GM21529 (cell line): ENCODE measurements around the gene IPO9.
"Not testable (repeated sequence)": the region's sequence is repeated elsewhere in the genome, so short reads cannot be mapped to it uniquely, and the experiment has no call there.

ENCODE experiments used
- ATAC-seq: cut with Tn5 transposase; IDR thresholded peaks from one replicate; pipeline ENCODE4 v1.9.1; 2021; ENCODE audit not compliant: unreplicated experiment

IPO9 gene

DNA sequence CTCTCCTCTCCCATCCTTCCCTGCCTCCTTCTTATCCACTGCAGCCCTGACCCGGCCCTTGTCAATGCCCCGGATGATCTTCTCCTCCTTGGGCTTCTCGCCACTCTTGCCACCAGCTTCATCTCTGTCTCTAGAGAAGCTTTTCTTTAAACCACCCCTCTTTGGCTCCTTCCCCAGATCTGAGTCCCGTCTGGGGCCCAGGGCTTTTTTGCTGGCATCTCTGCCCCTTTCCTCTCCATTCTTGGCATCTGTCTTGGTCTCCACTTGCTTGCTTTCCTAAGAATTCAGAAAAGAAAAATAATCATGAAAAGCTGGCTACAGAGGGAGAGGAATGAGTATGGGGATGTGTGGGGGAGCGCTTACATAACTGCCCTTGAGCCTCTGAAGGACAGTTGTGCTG is 71.5 kb downstream of the IPO9 start:
- no peak for ATAC-seq

- ATAC-seq = not testable (repeated sequence)
Measured at GRCh38 chr1:201901036-201901435, 72.1 kb downstream of the IPO9 start.

DNA sequence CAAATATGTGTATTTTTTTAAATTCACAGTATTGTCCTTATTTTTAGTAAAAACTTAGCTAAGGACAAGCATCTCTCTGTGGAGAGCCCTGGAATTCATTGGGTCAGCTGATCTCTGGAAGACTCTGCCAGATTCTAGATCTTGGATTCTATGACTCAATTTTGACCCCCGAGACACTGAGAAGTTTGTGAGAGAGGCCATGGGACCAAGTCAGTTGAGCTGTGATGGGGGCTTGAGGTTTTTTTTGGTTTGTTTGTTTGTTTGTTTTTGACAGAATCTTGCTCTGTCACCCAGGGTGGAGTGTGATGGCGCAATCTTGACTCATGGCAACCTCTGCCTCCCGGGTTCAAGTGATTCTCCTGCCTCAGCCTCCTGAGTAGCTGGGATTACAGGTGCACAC is 73.2 kb downstream of the IPO9 start:
- ATAC-seq = no peak

GRCh38 chr1:201903135-201903534 is 74.2 kb downstream of the IPO9 start:
- no peak for ATAC-seq

DNA sequence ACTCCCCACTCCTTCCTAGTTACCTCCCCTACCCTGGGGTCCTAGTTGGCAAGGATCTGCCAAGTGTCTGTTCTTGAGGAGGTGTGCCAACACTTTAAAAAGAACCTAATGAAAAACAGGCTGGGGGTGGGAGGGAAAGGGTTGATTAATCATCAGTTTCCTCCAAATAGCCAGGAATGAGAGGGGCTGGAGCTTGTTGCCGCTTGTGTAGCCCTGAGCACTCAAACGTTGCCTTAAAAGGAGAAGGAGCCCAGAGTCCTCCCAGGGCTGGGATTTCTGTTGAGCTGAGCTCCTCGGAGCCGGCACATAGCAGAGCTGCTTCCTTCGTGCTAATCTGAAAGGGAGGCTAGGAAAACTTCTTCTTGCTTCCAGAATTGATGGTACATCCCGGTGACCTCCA is 75.6 kb downstream of the IPO9 start:
- ATAC-seq = no peak

DNA sequence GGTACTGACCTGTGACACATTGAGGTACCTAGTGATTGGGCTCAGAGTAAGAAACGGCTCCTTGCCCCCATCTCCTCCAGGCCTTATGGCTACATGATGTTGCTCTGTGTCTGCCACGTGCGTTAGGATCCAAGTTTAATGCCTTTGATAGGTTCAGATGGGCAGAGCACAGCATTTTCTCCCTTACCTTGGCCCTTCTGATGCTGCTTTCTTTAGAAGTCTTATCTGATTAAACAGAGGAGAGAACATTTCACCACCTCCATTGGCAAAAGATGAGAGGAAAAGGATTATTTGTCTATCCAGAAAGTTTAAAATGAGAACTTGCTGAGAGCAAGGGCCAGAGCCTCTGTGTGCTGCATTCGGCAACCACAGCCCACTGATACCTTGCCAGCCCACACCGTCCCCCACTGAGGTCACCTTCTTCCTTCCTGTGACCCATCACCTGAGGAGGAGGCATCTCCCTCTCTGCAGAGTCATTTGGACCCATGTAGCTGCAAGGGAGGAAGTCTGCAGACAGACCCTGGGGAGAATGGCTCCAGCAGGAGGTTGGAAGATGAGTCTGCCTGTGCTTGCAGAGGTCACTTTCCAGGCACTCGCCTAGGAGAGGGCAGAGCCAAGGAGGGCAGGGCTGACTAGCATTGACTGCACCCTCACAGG is 76.4 kb downstream of the IPO9 start:
- ATAC-seq = no peak

GRCh38 chr1:201906336-201906735 is 77.4 kb downstream of the IPO9 start:
- no peak for ATAC-seq

DNA sequence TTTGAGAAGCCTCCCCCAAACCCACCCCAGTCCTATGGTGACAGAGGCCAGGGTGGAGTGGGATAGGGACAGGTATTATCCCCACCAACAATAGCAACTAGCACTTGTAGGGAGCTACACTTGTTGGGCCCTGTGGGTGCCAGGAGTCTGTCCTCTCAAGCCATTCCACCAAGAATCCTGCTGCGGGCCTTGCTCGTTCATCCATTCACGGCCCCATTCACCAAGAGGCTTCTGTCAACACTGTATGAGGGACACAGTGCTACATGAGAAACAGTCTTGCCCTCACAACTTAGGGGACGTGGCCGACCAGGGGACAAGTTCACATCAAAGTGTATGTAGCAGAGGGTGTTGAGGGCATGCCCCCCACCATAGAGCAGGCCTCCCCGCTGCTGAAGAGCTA is 78.7 kb downstream of the IPO9 start:
- ATAC-seq = no peak

GRCh38 chr1:201911826-201912571 is 83.0 kb downstream of the IPO9 start:
- ATAC-seq = no peak

DNA sequence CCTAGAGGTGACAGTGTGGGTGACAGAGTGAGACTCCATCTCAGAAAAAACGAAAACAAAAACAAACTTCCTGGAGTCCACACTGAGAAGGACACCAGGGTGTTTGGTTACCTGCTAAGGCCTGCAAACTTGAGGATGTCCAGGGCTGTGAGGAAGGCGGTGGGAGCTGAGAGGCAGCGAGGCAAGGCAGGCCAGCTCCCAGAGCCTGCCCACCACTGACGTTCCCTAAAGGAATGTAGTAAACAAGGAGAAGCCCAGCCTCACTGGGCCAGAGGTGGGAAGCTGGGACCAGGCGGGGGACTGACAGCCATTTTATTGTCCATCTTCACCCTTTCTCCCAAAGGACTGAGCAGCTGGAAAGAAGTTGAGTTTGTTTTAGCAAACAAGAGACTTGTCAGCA is 83.9 kb downstream of the IPO9 start:
- ATAC-seq = no peak

DNA sequence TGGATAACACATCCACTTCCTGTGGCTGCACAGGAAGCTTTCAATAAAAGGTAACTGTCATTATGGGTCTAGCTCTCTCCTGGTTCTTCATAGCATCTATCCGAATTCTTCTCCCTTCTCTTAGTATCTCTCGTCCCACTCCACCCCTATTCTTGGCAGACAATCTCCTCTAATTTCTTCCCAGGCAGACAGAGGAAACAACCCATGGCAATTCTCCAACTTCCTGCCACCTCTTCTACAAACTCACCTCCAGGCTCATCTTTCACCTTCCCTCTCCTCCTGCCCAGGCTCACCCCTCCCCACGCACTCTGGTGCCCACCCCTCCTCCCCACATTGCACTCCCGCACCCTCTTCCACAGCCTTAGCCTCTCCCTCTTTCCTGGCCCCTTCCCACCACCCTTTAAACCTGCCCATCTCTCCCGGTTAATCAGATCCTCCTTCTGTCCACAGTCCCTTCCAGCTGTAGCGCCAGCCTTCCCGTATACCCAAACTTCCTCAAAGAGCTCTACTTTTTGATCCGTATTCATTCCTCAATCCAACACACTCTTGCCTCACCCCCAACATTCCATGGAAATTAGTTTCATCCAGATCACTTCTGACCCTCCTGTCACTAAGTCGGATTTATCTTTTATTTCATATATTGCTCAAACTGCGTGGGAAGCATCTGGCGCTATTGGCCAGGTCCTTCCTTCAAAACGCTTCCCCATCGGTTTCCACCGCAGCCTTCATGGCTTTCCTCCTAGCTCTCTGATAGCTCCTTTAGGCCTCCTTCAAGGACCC is 85.7 kb downstream of the IPO9 start:
- no peak for ATAC-seq

GRCh38 chr1:201916649-201917249 is 87.8 kb downstream of the IPO9 start:
- no peak for ATAC-seq

- ATAC-seq = no peak
Measured at GRCh38 chr1:201917362-201918033, 88.5 kb downstream of the IPO9 start.

DNA sequence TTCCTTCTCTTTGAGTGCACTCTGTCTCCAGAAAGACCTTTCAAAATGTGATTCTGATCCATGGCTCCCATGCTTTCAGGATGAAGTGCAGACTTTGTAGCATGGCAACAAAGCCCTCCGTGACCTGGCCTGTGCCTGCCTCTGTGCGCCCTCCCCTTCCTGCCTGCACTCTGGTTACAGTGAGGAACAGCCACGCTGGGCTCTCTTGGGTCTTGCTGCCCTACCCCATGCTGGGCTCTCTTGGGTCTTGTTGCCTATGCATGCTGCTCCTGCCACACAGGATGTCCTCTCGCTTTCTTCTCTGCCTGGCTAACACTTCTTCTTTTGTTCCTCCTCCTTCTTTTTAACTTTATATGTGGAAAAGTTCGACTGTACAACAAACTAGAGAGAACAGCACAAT is 89.4 kb downstream of the IPO9 start:
- ATAC-seq = no peak

DNA sequence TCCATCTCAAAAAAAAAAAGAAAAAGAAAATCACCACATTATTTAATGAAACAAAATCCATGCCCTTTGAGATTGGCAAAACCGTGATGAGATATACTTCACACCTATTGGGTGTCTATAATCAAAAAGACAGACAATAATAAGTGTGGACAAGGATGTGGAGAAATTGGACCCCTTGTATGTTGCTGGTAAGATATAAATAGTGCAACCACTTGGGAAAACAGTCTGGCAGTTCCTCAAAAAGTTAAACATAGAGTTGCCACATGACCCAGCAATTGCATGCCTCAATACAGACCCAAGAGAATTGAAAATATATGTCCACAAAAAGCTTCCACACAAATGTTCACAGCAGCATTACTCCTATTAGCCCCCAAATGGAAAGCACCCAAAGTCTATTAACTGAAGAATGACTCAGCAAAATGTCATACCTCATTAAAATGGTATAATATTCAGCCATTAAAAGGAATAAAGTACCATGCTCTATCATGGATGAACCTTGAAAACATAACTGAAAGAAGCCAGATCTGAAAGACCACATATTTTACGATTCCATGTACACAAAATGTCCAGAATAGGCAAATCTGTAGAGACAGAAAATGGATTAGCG is 93.1 kb downstream of the IPO9 start:
- ATAC-seq = no peak

DNA sequence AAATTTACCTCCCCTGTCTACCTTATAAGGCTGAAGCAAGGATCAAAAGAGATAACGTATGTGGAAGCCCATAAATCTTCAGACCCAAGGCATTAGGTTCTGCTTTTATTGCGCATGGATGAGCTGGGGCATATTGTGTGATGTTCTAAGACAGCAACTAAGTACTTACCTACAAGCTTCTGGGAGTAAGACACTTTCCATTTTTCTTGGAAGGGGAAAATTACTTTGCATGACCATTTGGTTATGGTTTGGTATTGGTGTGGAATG is 96.3 kb downstream of the IPO9 start:
- no peak for ATAC-seq

GRCh38 chr1:201925981-201926645 is 97.2 kb downstream of the IPO9 start:
- no peak for ATAC-seq

GRCh38 chr1:201928266-201928665 is 99.3 kb downstream of the IPO9 start:
- ATAC-seq = no peak

DNA sequence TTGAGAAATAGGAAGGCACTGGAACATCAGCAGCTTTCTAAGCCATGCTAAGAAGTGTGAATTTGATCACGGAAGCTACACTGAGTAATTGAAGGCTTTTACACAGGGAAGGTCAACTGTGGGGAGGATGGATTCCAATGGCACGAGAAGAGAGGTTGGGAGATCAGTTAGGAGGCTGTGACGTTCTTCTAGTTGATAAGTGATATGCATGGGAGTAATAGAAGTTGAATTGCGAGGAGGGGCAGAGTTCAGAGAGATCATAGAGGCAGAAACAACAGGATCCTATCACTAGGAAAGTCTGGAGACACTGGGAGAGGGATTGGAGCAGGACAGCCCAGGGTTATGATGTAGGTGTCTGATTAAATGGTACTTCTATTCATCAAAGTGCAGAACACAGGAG is 101.2 kb downstream of the IPO9 start:
- no peak for ATAC-seq

DNA sequence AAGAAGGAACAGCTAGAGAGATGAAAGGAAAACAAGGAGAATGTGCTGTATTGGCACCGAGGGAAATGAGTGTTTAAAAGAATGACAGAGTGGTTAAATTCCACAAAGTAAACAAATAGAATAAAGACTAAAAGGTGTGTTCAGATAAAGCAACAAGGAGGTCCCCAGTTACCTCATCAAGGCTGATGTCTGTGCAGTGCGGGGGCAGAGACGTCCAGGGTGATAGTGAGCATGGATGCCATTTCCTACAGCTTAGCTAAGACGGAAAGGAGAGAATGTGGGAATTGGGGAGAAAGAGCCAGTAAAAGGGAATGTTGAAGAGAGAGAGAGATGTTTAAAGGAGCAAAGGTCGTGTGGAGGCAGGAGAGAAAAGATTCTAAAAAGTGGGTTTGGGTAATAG is 101.8 kb downstream of the IPO9 start:
- no peak for ATAC-seq
